ENCODE results near the gene CAMK1D. TPM values are rescaled to one million over a fixed set of nuclear protein-coding genes. Genes with fewer than 3 reads are reported as not detected.

Gene CAMK1D
- total and polyA plus RNA-seq, 8 donors: 1.4 to 26.9 (median 3.9) TPM

- no peak overlapping the region for H3K27ac ChIP-seq
- H3K4me1 ChIP-seq: peaks cover 0 to 24% (median 13%) of the 10 kb centered on the region in 4 donors
- H3K27me3 ChIP-seq: peaks cover 0 to 25% (median 7%) of the 10 kb centered on the region in 3 donors
- intact Hi-C loops (cut with DNase I; ENCODE audit: low total_unique reads): no loop called here
- no peak for DNase-seq
- no peak overlapping the region for H3K4me3 ChIP-seq
- no peaks in the 10 kb centered on the region for H3K9me3 ChIP-seq
- H3K36me3 ChIP-seq: no peaks in the 10 kb centered on the region
- WGBS, 5 donors: 93 to 96% (median 95%) methylated on average over 5 of the region's 5 CpGs
- TF ChIP-seq POLR2AphosphoS5 (IDR thresholded peaks at IDR 0.05): no peak
- TF ChIP-seq EP300 (IDR thresholded peaks at IDR 0.05): no peak
- TF ChIP-seq CTCF (IDR thresholded peaks at IDR 0.05): no peak
Observed at GRCh38 chr10:12409613-12410012, 60.3 kb downstream of the CAMK1D start.

DNA sequence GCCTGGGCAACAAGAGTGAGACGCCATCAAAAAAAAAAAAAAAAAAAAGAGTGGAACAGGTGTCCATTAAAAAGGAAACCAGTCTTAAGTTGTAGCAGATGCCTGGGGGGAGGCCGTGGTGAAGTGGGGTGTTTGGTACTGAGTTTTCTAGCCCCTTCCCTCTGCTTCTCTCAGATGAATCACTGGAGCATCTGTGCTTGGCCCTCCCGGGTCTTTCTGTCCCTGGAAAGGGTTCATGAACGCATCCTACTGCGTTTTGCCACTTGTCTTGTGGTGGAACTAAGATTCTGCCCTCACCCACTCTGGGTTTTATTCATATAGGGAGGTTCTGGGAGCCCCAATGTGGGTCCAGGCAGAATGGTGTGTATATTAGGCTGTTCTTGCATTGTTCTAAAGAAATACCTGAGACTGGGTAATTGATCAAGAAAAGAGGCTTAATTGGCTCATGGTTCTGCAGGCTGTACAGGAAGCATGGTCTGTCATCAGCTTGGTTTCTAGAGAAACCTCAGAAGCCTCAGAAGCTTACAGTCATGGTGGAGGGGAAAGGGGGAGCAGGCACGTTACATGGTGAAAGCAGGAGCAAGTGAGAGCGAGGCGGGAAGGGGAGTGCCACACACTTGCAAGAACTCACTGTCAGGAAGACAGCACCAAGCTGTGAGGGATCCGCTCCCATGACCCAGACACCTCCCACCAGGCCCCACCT is 63.5 kb downstream of the CAMK1D start:
- 84 to 92% (median 87%) methylated on average over 8 to 9 of the region's 9 CpGs for WGBS, 5 donors
- TF ChIP-seq CTCF (IDR thresholded peaks at IDR 0.05): no peak
- no peak overlapping the region for H3K27ac ChIP-seq
- peaks cover 0 to 15% (median 0%) of the 10 kb centered on the region in 3 donors for H3K27me3 ChIP-seq
- no peaks in the 10 kb centered on the region for H3K9me3 ChIP-seq
- intact Hi-C loops (cut with DNase I; ENCODE audit: low total_unique reads): no loop called here
- no peak for DNase-seq
- peaks cover 0 to 20% (median 9%) of the 10 kb centered on the region in 4 donors for H3K4me1 ChIP-seq
- H3K4me3 ChIP-seq: no peak overlapping the region
- no peaks in the 10 kb centered on the region for H3K36me3 ChIP-seq

GRCh38 chr10:12413369-12413711 is 64.0 kb downstream of the CAMK1D start:
- H3K27me3 ChIP-seq: peaks cover 0 to 10% (median 0%) of the 10 kb centered on the region in 3 donors
- H3K36me3 ChIP-seq: no peaks in the 10 kb centered on the region
- H3K27ac ChIP-seq: no peak overlapping the region
- intact Hi-C loops (cut with DNase I; ENCODE audit: low total_unique reads): no loop called here
- TF ChIP-seq CTCF (IDR thresholded peaks at IDR 0.05): no peak
- no peak for TF ChIP-seq POLR2AphosphoS5 (IDR thresholded peaks at IDR 0.05)
- no peak for TF ChIP-seq POLR2A (IDR thresholded peaks at IDR 0.05)
- no peak for TF ChIP-seq EP300 (IDR thresholded peaks at IDR 0.05)
- no peaks in the 10 kb centered on the region for H3K9me3 ChIP-seq
- DNase-seq: no peak
- 78 to 100% (median 90%) methylated on average over 1 of the region's 1 CpG for WGBS, 5 donors
- no peak overlapping the region for H3K4me3 ChIP-seq
- H3K4me1 ChIP-seq: peaks cover 0 to 20% (median 9%) of the 10 kb centered on the region in 4 donors

DNA sequence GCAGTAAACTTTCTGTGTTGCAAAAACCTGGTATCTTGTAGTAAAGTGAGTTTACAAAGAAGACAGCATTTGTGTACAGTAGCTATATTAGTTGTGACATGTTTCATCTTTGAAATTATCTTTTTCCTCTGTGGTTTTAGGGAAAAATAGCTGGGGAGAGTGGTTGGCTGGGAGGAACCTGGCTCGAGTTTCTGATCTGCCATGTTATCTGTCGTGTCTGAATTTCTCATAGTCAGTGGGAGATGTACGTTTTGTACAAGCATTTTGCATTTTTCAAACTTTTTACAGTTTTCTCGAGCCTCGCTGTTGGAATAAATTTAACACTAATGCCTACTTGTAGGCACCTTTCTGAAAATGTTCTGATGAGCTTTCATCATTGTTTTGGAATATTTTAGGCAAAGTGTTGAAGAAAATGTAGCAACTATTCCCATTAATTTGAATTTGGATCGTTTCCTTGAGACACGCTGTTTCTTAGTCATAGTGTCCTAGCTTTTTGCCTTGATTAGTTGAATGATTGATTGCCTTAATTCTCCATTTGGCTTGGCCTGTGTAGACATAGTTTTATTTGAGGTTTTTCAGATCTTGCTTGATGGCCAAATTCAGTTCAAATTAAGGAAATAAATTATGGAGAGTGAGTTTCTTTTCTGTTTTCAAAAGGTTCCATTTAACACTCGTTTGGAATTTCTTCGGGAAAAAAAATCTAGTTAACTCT is 65.1 kb downstream of the CAMK1D start:
- DNase-seq: peak in 1 of 2 donors; percentile 55
- H3K9me3 ChIP-seq: no peaks in the 10 kb centered on the region
- 65 to 79% (median 76%) methylated on average over 9 of the region's 9 CpGs for WGBS, 5 donors
- peak overlapping the region in 3 of 5 donors; percentile 14 to 30 (median 17) for H3K27ac ChIP-seq
- intact Hi-C loops (cut with DNase I; ENCODE audit: low total_unique reads): no loop called here
- no peaks in the 10 kb centered on the region for H3K27me3 ChIP-seq
- no peak overlapping the region for H3K4me3 ChIP-seq
- no peaks in the 10 kb centered on the region for H3K36me3 ChIP-seq
- peak in 2 of 3 donors; percentile 15 to 49 for TF ChIP-seq POLR2AphosphoS5 (IDR thresholded peaks at IDR 0.05)
- no peak for TF ChIP-seq POLR2A (IDR thresholded peaks at IDR 0.05)
- no peak for TF ChIP-seq CTCF (IDR thresholded peaks at IDR 0.05)
- no peak for TF ChIP-seq EP300 (IDR thresholded peaks at IDR 0.05)
- H3K4me1 ChIP-seq: peaks cover 0 to 20% (median 9%) of the 10 kb centered on the region in 4 donors

Measured in stomach (tissue), 9 donors.